RWPE1 (cell line): Measurements from ENCODE around the gene KCNJ2.

Experiments
- CTCF ChIA-PET: fragments of 350-600 bp; sonication (Branson Sonifier 250); formaldehyde crosslinking; extraction: SDS; loops from one replicate; lab custom pipeline; 2021; lab: Yijun Ruan, JAX
- POLR2A ChIA-PET: fragments of 400-600 bp; formaldehyde crosslinking; extraction: SDS; loops from one replicate; lab custom pipeline; 2020; ENCODE audit warnings: antibody characterized with exemption; ENCODE audit not compliant: low non-redundant PET; lab: Yijun Ruan, JAX
- DNase-seq: peaks from one replicate; pipeline ENCODE4 v3.0.0; 2012; ENCODE audit warnings: low spot score
- H3K27ac ChIP-seq: fragments of 450-650 bp; 2 replicates; pipeline ENCODE4 v1.5.1; 2017
- TF ChIP-seq, protein P1 (sequence below): fragments of 450-650 bp; conservative IDR thresholded peaks from 2 replicates; pipeline ENCODE4 v1.5.1; 2017; ENCODE audit warnings: low read depth, mild to moderate bottlenecking

KCNJ2 gene

DNA sequence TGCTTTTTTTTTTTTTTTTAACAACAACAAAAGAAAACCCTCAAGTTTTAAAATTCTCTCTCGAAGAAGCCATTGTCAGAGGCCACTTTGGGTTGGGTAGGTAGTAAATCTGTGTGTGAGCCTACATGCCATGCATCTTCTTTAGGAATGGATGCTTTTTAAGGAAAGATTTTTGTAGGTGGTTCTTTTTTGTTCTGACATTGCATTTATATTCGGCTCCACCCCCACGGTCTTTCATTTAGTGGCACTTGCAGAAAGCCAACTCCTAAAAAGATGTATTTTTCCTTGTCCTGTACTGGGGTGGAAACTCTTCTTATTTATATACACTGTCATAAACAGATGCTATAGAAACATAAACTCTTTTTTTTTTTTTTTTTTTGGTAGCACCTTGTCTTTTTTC, 35.1 kb downstream of the KCNJ2 start:
- ChIA-PET CTCF (interaction anchor here (0.6 kb wide), 1 partner anchor 870 kb away, joined by 15 read pairs; no protein-coding TSS in a partner anchor), POLR2A (no interaction called here)
- no peak for DNase-seq
- TF ChIP-seq, protein P1, sequence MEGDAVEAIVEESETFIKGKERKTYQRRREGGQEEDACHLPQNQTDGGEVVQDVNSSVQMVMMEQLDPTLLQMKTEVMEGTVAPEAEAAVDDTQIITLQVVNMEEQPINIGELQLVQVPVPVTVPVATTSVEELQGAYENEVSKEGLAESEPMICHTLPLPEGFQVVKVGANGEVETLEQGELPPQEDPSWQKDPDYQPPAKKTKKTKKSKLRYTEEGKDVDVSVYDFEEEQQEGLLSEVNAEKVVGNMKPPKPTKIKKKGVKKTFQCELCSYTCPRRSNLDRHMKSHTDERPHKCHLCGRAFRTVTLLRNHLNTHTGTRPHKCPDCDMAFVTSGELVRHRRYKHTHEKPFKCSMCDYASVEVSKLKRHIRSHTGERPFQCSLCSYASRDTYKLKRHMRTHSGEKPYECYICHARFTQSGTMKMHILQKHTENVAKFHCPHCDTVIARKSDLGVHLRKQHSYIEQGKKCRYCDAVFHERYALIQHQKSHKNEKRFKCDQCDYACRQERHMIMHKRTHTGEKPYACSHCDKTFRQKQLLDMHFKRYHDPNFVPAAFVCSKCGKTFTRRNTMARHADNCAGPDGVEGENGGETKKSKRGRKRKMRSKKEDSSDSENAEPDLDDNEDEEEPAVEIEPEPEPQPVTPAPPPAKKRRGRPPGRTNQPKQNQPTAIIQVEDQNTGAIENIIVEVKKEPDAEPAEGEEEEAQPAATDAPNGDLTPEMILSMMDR = no peak
- H3K27ac ChIP-seq = no peak overlapping the region

DNA sequence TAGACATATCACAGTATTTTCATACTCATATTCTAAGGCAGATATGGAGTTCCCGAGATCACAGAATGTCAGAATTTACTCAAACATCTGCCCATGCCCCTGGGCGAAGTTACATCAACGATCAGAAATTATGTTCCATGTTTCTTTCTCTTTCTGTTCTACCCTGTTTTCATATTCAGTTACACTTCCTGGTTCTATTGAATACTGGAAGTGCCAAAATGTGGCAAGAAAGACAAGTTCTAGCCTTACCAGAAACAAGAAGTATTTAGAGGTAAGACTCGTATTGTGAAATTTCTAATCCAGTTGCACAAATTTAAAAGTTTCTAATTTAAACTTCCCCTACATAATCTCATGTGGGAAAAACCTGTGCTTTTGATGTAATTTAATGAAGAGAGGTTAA, 36.1 kb downstream of the KCNJ2 start:
- ChIA-PET CTCF (no interaction called here), POLR2A (no interaction called here)
- no peak overlapping the region for H3K27ac ChIP-seq
- no peak for DNase-seq
- TF ChIP-seq, protein P1 = no peak

DNA sequence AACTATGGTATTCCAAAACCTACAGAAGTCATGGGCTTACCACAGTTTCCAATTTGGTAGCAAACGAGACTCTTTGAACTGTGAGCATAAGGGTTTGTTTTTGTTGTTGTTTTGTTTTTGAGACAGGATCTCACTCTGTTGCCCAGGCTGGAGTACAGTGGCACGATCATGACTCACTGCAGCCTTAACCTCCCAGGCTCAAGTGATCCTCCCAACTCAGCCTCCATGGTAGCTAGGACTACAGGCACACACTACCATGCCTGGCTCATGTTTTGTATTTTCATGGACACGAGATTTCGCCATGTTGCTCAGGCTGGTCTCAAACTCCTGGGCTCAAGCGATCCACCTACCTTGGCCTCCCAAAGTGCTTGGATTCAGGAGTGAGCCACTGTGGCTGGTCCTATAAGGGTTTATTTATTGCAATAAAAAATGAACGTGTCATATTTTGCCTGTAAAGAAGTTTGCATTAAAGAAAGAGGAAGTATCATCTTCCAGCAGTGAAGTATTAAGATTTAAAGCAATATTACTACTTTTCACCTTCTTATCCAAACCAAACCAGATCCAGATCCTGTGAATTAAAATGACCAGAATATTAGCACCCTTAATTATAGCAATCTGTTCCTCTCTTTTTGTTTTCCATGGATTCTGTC, 37.2 kb downstream of the KCNJ2 start:
- DNase-seq = no peak
- TF ChIP-seq, protein P1 = no peak
- ChIA-PET POLR2A (no interaction called here), CTCF (no interaction called here)
- no peak overlapping the region for H3K27ac ChIP-seq

DNA sequence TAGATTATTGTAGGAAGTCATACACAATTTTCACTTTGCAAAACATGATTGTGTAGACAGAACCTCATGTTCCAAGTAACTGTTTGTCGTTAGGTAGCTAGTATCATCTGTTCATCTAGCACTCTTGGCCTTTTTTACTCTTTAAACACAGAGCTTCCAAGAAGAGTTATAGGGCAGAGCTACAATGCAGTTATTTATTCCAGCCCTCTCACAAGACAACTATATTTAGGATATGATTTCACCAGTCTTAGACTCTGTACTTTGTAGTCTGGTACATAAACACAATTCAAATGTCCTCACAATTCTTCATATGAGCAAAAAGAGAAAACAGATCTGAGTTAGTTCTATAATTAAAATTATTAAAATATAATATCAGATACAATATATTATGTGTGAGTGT, 37.9 kb downstream of the KCNJ2 start:
- POLR2A ChIA-PET = no interaction called here
- CTCF ChIA-PET = no interaction called here
- TF ChIP-seq, protein P1 = no peak
- no peak overlapping the region for H3K27ac ChIP-seq
- DNase-seq = no peak

DNA sequence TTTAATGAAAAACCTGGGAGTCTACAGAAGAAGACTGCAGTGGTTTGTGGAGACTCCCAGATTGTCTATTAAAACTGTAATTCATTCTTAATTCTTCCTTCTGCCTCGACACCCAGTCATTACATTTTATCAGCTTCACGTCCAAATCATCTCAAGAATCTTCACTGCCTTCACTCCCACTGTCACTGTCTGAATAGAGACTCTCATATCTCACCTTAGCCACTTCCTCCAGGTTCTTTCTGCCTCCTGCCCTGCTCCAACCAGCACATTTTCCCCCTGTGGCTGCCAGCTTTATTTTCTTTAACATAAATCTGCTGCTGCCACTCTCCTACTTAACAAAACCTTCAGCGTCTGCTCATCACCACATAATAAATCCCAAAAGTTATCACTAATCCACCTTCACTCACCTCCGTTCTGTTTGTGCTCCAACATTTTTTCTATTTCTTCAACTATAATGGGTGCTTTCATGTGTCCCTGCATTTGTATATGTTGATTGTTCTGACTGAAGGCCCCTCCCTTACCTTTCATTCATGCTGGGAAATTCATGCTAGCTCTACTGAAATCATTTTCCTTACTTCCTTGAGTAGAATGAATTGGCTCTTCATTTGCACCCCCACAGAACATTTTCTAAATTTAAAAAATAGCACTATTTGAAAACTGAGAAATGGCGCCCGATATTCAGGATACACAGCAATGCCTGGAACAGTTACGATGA, 38.9 kb downstream of the KCNJ2 start:
- ChIA-PET CTCF (interaction anchor here (0.6 kb wide), 1 partner anchor 600 kb away, joined by 4 read pairs; no protein-coding TSS in a partner anchor), POLR2A (no interaction called here)
- DNase-seq = no peak
- H3K27ac ChIP-seq = no peak overlapping the region
- TF ChIP-seq, protein P1 = no peak

DNA sequence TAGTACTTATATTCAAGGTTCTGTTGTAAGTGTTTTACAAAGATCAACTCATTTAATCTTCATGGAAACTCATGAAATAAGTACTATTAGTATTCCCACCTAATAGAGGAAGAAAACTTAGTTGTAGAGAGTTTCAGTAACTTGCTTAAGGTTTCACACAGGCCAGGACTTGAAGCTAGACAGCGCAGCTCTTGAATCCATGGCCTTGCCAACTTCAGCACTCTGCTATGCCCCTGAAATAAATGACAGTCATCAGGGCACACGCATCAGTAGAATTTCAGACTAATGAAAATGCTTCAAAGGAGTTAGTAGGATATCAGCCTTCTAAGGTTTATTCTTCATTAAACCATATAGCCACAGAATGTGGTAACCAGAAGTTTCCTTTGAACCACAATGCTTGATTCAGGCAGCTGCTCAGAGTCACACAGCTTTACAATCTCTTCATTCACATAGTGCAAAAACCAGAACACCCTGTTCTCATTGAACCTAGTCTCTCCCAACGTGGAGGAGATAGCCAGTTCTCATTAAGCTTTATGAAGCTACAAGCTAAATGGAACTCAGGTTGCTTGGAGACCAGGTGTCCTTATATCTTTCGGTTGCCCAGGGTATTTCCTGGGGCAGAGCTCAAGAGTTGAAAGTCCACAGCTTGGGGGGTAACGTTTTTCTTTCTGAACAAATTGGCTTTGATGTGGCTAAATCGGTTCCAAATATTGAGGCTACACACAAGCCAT, 39.7 kb downstream of the KCNJ2 start:
- POLR2A ChIA-PET = no interaction called here
- TF ChIP-seq, protein P1 = no peak
- no peak overlapping the region for H3K27ac ChIP-seq
- CTCF ChIA-PET = no interaction called here
- DNase-seq = no peak
